Right kidney (tissue), 1 donor: Measurements from ENCODE around the gene GSTM3.
"Not testable (repeated sequence)": the region's sequence is repeated elsewhere in the genome, so short reads cannot be mapped to it uniquely, and the experiment has no call there.

ENCODE experiments used
- DNase-seq: peaks from one replicate; pipeline ENCODE4 v3.0.0-alpha.2; 2016

Gene GSTM3

GRCh38 chr1:109776206-109776835 lies 35.5 kb upstream of the GSTM3 start:
- DNase-seq, result no peak

- no peak for DNase-seq
These were observed 34.6 kb upstream of the GSTM3 start for GRCh38 chr1:109775398-109775797.

GRCh38 chr1:109773900-109774485 lies 33.2 kb upstream of the GSTM3 start:
- DNase-seq, result no peak

- DNase-seq, result peak; percentile 59
These were observed 32.5 kb upstream of the GSTM3 start for GRCh38 chr1:109773203-109773899.

GRCh38 chr1:109772658-109773202 lies 31.9 kb upstream of the GSTM3 start:
- no peak for DNase-seq

GRCh38 chr1:109771712-109772657 lies 31.1 kb upstream of the GSTM3 start:
- DNase-seq, result no peak

GRCh38 chr1:109770331-109771095 lies 29.7 kb upstream of the GSTM3 start:
- no peak for DNase-seq

GRCh38 chr1:109769330-109770078 lies 28.7 kb upstream of the GSTM3 start:
- DNase-seq, result no peak

GRCh38 chr1:109768820-109769219 lies 28.0 kb upstream of the GSTM3 start:
- no peak for DNase-seq

- no peak for DNase-seq
These were observed 27.5 kb upstream of the GSTM3 start for GRCh38 chr1:109768335-109768650.

- no peak for DNase-seq
These were observed 26.9 kb upstream of the GSTM3 start for GRCh38 chr1:109767637-109768334.

- DNase-seq, result not testable (repeated sequence)
These were observed 26.3 kb upstream of the GSTM3 start for GRCh38 chr1:109766991-109767636.

GRCh38 chr1:109765896-109766615 lies 25.2 kb upstream of the GSTM3 start:
- no peak for DNase-seq

GRCh38 chr1:109765483-109765815 lies 24.6 kb upstream of the GSTM3 start:
- DNase-seq, result no peak

GRCh38 chr1:109764561-109765482 lies 24.0 kb upstream of the GSTM3 start:
- no peak for DNase-seq

GRCh38 chr1:109763646-109764415 lies 23.0 kb upstream of the GSTM3 start, which contains the start of gene EPS8L3:
EPS8L3 (minus strand) TSS chr1:109763923; CDS start chr1:109761749, 2,174 bp downstream.
- no peak for DNase-seq
